Tibial artery (tissue), 4 donors: ENCODE results near the gene CHKB.

ENCODE experiments used
- DNase-seq, 2 donors: peaks; one replicate each; pipeline ENCODE4 v3.0.0-alpha.2; 2019
- H3K27ac ChIP-seq, 2 donors: fragments of 200-600 bp; sonication (generic) in 1 of 2; 1 replicate in 1 of 2; 2 replicates in 1 of 2; pipeline ENCODE4 v1.5.1; 2018 to 2019; ENCODE audit warnings: mild to moderate bottlenecking in 1 of 2
- H3K27me3 ChIP-seq, 2 donors: fragments of 200-600 bp; sonication (generic) in 1 of 2; one replicate each; pipeline versions ENCODE4 v1.5.1 to v1.6.0; 2016 to 2019
- H3K36me3 ChIP-seq, 3 donors: fragments of 200-600 bp; sonication (generic) in 2 of 3; one replicate each; pipeline ENCODE4 v1.5.1; 2016 to 2019; ENCODE audit warnings: mild to moderate bottlenecking in 2 of 3
- H3K4me1 ChIP-seq, 4 donors: fragments of 200-600 bp; sonication (generic) in 2 of 4; 1 replicate in 3 of 4; 2 replicates in 1 of 4; pipeline ENCODE4 v1.5.1; 2016 to 2019
- H3K4me3 ChIP-seq, 2 donors: fragments of 200-600 bp; sonication (generic) in 1 of 2; 1 replicate in 1 of 2; 2 replicates in 1 of 2; pipeline ENCODE4 v1.5.1; 2018 to 2019; ENCODE audit warnings: mild to moderate bottlenecking in 2 of 2
- H3K9me3 ChIP-seq, 3 donors: fragments of 200-600 bp; sonication (generic) in 1 of 3; one replicate each; pipeline ENCODE4 v1.5.1; 2016 to 2019
- intact Hi-C: fragments of 100-400 bp; cut with DNase I; formaldehyde crosslinking; loops from one replicate; pipeline ENCODE4 v1.15.0; 2023; ENCODE audit warnings: low total_unique reads
- TF ChIP-seq, protein P1 (sequence below), 2 experiments: fragments of 200-600 bp in 1 of 2; fragments of 450-650 bp in 1 of 2; IDR thresholded peaks; one replicate each; pipeline ENCODE4 v1.5.1; 2017 to 2019; ENCODE audit warnings: antibody characterized with exemption in 2 of 2, mild to moderate bottlenecking in 1 of 2, moderate library complexity in 1 of 2

CHKB gene

DNA sequence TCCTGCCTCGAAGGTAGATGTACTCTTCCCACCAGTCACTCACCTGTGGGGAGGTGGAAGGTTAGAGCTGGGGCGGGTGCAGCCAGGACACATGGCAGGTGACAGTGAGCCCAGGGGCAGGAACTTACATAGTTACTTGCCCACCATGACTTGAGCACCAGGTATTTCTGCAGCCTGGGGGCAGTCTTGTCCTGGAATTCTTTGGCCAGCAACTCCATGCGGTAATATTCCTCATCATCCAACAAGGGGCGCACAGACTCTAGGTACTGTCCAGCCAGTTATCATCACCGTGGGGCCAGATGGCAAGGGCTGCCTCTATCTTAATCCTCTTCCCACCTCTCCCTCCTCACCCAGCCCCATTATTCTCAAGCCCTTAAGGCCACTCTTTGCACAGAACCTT lies 6.6 kb downstream of the CHKB start:
- Histone ChIP-seq H3K4me3 (no peak overlapping the region), H3K36me3 (peaks cover 0 to 35% (median 0%) of the 10 kb centered on the region in 3 donors), H3K4me1 (peaks cover 0 to 14% (median 11%) of the 10 kb centered on the region in 4 donors), H3K27me3 (peaks cover 0 to 33% of the 10 kb centered on the region in 2 donors), H3K27ac (no peak overlapping the region), H3K9me3 (no peaks in the 10 kb centered on the region)
- intact Hi-C loops = no loop called here
- TF ChIP-seq, protein P1, sequence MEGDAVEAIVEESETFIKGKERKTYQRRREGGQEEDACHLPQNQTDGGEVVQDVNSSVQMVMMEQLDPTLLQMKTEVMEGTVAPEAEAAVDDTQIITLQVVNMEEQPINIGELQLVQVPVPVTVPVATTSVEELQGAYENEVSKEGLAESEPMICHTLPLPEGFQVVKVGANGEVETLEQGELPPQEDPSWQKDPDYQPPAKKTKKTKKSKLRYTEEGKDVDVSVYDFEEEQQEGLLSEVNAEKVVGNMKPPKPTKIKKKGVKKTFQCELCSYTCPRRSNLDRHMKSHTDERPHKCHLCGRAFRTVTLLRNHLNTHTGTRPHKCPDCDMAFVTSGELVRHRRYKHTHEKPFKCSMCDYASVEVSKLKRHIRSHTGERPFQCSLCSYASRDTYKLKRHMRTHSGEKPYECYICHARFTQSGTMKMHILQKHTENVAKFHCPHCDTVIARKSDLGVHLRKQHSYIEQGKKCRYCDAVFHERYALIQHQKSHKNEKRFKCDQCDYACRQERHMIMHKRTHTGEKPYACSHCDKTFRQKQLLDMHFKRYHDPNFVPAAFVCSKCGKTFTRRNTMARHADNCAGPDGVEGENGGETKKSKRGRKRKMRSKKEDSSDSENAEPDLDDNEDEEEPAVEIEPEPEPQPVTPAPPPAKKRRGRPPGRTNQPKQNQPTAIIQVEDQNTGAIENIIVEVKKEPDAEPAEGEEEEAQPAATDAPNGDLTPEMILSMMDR (IDR thresholded peaks at IDR 0.05) = no peak
- peak in 1 of 2 donors; percentile 24 for DNase-seq

DNA sequence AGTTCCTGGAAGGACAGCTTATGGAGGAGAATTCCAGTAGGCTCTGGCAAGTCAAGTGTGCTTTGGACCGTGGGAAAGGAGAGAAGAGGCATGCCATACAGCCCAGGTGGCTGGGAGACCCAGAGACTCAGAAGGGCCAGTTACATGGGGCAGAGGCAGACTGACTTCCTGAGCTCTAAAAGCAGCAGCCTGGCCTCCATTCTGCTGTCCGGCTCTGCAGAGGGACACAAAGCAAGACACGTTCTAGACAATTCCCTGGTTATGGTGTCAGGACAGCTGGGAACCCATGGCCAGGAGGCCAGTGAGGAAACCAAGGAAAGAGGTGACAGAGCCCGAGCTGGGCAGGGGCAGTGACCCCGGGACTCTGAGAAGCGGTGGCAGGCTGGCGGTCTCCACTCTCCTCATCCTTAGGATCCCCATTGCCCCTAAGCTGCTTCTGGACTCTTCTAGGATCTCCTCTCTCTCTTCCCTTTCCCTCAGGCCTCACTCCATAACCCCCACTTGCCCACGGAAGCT lies 7.2 kb downstream of the CHKB start:
- H3K36me3 ChIP-seq = peaks cover 0 to 41% (median 0%) of the 10 kb centered on the region in 3 donors

DNA sequence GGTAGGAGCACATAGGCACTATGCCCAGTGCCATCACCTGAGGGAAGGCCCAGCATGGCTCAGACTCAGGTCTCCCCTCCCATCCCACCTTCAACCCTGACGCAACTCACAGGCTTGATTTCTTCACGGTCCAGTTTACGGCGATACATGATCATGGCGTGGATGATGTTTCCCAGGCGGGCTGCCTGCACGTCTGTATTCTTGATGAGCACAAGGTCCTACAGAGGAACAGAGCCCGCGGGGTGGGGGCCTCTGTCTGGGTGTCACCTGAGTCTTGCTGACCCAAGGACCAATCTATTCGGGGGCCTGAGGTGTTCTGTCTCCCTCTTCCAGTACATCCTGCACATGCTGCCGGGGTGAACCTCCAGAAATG lies 8.3 kb downstream of the CHKB start:
- Histone ChIP-seq H3K36me3 (peaks cover 0 to 48% (median 0%) of the 10 kb centered on the region in 3 donors), H3K4me1 (peaks cover 0 to 13% (median 8%) of the 10 kb centered on the region in 4 donors), H3K27me3 (peaks cover 0 to 33% of the 10 kb centered on the region in 2 donors), H3K4me3 (no peak overlapping the region), H3K27ac (no peak overlapping the region), H3K9me3 (no peaks in the 10 kb centered on the region)
- TF ChIP-seq, protein P1 (IDR thresholded peaks at IDR 0.05) = no peak
- intact Hi-C loops = no loop called here
- DNase-seq = no peak

More for the DNA sequence above, 7.2 kb downstream of the CHKB start:
- H3K4me1 ChIP-seq = peaks cover 0 to 13% (median 8%) of the 10 kb centered on the region in 4 donors
- peak in 1 of 2 donors; percentile 51 for DNase-seq
- H3K27ac ChIP-seq = no peak overlapping the region
- intact Hi-C loops = no loop called here
- H3K27me3 ChIP-seq = peaks cover 0 to 33% of the 10 kb centered on the region in 2 donors
- no peak overlapping the region for H3K4me3 ChIP-seq
- TF ChIP-seq, protein P1 (IDR thresholded peaks at IDR 0.05) = no peak
- H3K9me3 ChIP-seq = no peaks in the 10 kb centered on the region

DNA sequence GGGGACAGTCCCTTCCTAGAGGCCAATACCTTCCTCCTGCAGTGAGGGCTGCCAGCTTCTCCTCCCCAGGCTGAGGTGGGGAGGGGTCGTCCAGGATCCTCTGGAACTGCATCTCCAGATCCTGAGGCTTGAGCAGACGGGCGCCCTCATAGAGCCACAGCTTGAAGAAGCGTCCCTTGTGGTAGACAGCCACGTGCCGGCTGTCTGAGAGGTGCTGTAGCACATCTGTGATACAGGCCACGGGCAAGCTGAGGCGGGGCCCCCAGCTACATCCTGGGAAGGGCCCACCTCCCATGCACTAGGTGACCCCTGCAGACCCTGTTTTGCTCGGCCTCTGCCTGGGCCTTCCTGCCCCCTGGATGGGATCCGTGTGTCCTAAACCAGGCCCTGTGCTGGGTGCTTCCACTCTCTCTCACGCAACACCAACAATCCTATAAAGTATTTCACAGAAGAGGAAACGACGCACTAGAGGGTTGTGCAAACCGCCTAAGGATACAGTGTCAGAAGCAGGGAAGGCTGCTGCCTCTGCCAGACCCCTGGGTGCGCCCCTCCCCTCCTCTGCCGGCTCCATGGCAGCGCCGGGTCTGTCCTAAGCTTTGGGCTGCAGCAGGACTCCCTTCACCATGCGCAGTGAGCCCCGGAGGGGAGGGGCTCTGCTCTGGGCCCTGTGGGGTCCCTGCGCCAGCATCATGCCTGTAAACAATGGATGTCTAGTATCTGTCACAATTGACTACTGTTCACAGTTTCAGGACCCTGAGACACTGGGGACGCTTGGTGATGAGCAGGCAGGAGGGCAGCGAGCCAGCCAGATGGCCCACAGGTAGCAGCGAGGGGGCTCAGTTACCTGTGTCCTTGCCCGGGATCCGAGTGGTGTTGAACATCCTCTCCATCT lies 8.9 kb downstream of the CHKB start:
- intact Hi-C loops = no loop called here
- H3K36me3 ChIP-seq = peaks cover 0 to 55% (median 0%) of the 10 kb centered on the region in 3 donors
- peaks cover 0 to 9% (median 7%) of the 10 kb centered on the region in 4 donors for H3K4me1 ChIP-seq
- no peak overlapping the region for H3K4me3 ChIP-seq
- H3K27me3 ChIP-seq = peaks cover 0 to 28% of the 10 kb centered on the region in 2 donors
- no peaks in the 10 kb centered on the region for H3K9me3 ChIP-seq
- H3K27ac ChIP-seq = no peak overlapping the region
- peak in 1 of 2 donors; percentile 61 for DNase-seq
- TF ChIP-seq, protein P1 (IDR thresholded peaks at IDR 0.05) = no peak

DNA sequence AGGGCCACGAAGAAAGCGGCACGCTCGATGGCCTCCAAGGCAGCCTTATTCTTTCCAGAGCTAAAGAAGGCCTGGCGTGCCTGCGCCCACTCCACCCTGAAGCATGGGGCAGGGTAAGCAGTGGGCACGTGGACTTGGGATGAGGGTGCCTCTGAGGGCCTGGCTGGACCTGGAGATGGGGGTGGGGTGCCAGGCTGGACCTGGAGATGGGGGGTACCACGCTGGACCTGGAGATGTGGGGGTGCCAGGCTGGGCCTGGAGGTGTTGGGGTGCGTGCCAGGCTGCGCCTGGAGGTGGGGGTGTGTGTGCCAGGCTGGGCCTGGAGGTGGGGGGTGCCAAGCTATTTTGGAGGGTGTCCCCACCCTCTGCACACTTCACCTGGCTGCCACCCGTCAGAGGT lies 9.7 kb downstream of the CHKB start:
- peaks cover 0 to 20% of the 10 kb centered on the region in 2 donors for H3K27me3 ChIP-seq
- TF ChIP-seq, protein P1 (IDR thresholded peaks at IDR 0.05) = no peak
- no peak overlapping the region for H3K4me3 ChIP-seq
- intact Hi-C loops = no loop called here
- DNase-seq = peak in 1 of 2 donors; percentile 56
- no peaks in the 10 kb centered on the region for H3K9me3 ChIP-seq
- H3K4me1 ChIP-seq = peaks cover 0 to 1% (median under 1%) of the 10 kb centered on the region in 4 donors
- no peak overlapping the region for H3K27ac ChIP-seq
- H3K36me3 ChIP-seq = peaks cover 0 to 58% (median 0%) of the 10 kb centered on the region in 3 donors
